Duodenal mucosa (tissue), 2 donors: ENCODE results near the gene MPG.
"Not testable (repeated sequence)": the region's sequence is repeated elsewhere in the genome, so short reads cannot be mapped to it uniquely, and the experiment has no call there.

Source experiments
- H3K27ac ChIP-seq: one replicate; pipeline ENCODE4 v1.7.0; 2013; ENCODE audit warnings: low read depth, low read length
- H3K27me3 ChIP-seq, 2 donors: one replicate each; pipeline ENCODE4 v1.7.0; 2013; ENCODE audit warnings: low read length in 2 of 2, control low read depth in 1 of 2; ENCODE audit not compliant: insufficient read depth in 2 of 2, control insufficient read depth in 1 of 2
- H3K36me3 ChIP-seq, 2 donors: one replicate each; pipeline ENCODE4 v1.7.0; 2013; ENCODE audit warnings: low read length in 2 of 2, control low read depth in 1 of 2; ENCODE audit not compliant: insufficient read depth in 2 of 2, control insufficient read depth in 1 of 2
- H3K4me1 ChIP-seq, 2 donors: one replicate each; pipeline ENCODE4 v1.7.0; 2013; ENCODE audit warnings: low read length in 2 of 2, control low read depth in 1 of 2; ENCODE audit not compliant: insufficient read depth in 2 of 2, control insufficient read depth in 1 of 2
- H3K4me3 ChIP-seq, 2 donors: one replicate each; pipeline ENCODE4 v1.7.0; 2013; ENCODE audit warnings: low read length in 2 of 2, low read depth in 1 of 2
- H3K9ac ChIP-seq, 2 donors: one replicate each; pipeline ENCODE4 v1.7.0; 2013; ENCODE audit warnings: low read length in 2 of 2, low read depth in 1 of 2
- H3K9me3 ChIP-seq, 2 donors: one replicate each; pipeline ENCODE4 v1.7.0; 2013; ENCODE audit warnings: low read length in 2 of 2, control low read depth in 1 of 2; ENCODE audit not compliant: control insufficient read depth in 1 of 2

The MPG gene

DNA sequence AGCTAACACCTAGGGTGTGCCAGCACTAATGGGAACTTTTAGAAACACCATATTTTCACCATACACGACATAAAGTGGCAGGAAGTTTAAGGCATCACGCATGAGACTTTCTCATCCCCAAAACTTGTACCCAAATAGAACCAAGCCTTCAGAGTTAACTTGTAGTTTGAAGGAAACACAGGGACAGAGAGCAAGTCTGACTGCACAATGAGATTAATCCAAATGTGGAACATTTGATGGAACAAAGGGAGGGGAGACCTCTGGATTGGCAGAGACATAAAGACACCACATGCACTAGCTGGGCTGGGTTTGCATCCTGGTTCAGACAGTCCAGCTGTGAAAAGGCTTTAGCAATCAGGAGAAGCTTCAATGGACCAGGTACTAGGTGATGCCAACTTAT, 36.3 kb downstream of the MPG start:
- Histone ChIP-seq H3K27me3 (no peaks in the 10 kb centered on the region), H3K27ac (no peak overlapping the region), H3K9me3 (no peaks in the 10 kb centered on the region), H3K9ac (no peak overlapping the region), H3K36me3 (peaks cover 4 to 34% of the 10 kb centered on the region in 2 donors), H3K4me1 (peaks cover 6 to 10% of the 10 kb centered on the region in 2 donors), H3K4me3 (no peak overlapping the region)

GRCh38 chr16:116015-116414, 38.0 kb downstream of the MPG start:
- H3K9me3 ChIP-seq, result no peaks in the 10 kb centered on the region
- H3K4me1 ChIP-seq, result peaks cover 6 to 10% of the 10 kb centered on the region in 2 donors
- no peaks in the 10 kb centered on the region for H3K27me3 ChIP-seq
- no peak overlapping the region for H3K27ac ChIP-seq
- no peak overlapping the region for H3K9ac ChIP-seq
- peaks cover 4 to 31% of the 10 kb centered on the region in 2 donors for H3K36me3 ChIP-seq
- no peak overlapping the region for H3K4me3 ChIP-seq

GRCh38 chr16:117379-118365, 39.6 kb downstream of the MPG start:
- Histone ChIP-seq H3K36me3 (peaks cover 0 to 26% of the 10 kb centered on the region in 2 donors), H3K9ac (no peak overlapping the region), H3K27ac (no peak overlapping the region), H3K27me3 (no peaks in the 10 kb centered on the region), H3K4me3 (no peak overlapping the region), H3K9me3 (no peaks in the 10 kb centered on the region), H3K4me1 (peaks cover 6 to 10% of the 10 kb centered on the region in 2 donors)

DNA sequence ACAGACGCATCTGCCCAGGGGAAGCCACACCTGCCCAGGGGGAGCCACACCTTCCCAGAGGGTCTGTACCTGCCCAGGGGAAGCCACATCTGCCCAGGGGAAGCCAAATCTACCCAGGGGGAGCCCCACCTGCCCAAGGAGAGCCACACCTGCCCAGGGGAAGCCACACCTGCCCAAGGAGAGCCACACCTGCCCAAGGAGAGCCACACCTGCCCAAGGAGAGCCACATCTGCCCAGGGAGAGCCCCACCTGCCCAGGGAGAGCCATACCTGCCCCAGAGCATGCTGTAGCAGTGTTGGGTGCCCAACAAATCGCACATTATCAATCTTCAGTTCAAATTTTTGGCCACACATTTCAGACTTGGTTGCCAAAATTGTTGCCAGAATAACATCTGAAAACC, 40.8 kb downstream of the MPG start:
- Histone ChIP-seq H3K4me1 (peaks cover 6 to 10% of the 10 kb centered on the region in 2 donors), H3K4me3 (no peak overlapping the region), H3K27me3 (no peaks in the 10 kb centered on the region), H3K36me3 (peaks cover 5 to 16% of the 10 kb centered on the region in 2 donors), H3K9me3 (no peaks in the 10 kb centered on the region), H3K27ac (no peak overlapping the region), H3K9ac (no peak overlapping the region)

DNA sequence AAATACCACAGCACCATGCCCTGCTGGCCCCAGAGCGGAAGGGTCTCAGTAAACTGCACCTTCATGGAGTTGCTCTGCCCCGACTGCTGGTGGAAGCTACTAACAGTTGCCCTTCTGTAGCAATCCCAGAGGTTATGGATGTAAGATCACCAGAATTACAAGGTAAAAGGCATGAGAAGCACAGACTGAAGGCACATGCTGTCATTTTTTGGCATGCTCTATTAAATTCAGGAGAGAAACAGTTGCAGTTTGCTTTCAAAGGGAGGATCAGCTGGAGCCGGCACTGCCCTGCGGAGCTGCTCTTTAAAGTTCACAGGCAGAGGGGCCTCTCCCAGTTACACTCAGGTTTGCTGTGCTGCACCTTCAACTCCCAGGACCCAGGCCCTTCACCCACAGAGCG, 41.3 kb downstream of the MPG start:
- no peak overlapping the region for H3K27ac ChIP-seq
- H3K4me1 ChIP-seq, result peaks cover 6 to 10% of the 10 kb centered on the region in 2 donors
- H3K27me3 ChIP-seq, result no peaks in the 10 kb centered on the region
- H3K9me3 ChIP-seq, result no peaks in the 10 kb centered on the region
- H3K9ac ChIP-seq, result no peak overlapping the region
- H3K4me3 ChIP-seq, result no peak overlapping the region
- H3K36me3 ChIP-seq, result peaks cover 5 to 12% of the 10 kb centered on the region in 2 donors

DNA sequence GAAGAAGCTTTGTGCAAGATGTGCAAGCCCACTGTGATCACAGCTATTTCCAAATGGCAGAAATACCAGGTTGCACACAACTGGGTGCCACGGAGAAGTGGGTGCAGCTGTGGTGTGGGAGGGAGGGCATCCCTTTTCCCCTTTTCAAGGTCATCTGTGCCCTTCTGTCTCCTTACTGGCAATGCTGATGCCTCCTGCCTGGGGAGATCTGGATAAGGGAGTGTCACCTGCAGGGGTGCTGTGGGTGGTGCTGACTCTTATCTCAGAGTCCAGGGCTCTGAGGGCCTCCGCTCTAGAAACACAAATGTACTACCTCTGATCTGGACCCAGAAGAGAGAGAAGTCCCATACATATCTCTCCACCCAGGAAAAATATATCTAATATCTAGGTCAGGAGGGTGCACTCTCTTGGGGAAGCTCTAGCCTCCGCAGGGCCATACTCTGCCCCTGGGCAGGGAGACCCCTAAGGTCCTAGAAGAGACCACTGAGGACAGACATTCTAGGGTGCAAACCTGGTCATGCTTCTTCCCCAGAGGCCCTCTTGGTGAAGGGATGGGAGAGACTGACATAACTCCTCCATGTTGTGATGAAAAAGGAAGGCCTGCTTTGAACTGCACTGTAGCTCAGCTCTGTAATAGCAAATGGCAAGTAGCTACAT, 41.9 kb downstream of the MPG start:
- Histone ChIP-seq H3K4me1 (peaks cover 6 to 10% of the 10 kb centered on the region in 2 donors), H3K9me3 (no peaks in the 10 kb centered on the region), H3K4me3 (no peak overlapping the region), H3K36me3 (peaks cover 5 to 9% of the 10 kb centered on the region in 2 donors), H3K27ac (no peak overlapping the region), H3K9ac (no peak overlapping the region), H3K27me3 (no peaks in the 10 kb centered on the region)

DNA sequence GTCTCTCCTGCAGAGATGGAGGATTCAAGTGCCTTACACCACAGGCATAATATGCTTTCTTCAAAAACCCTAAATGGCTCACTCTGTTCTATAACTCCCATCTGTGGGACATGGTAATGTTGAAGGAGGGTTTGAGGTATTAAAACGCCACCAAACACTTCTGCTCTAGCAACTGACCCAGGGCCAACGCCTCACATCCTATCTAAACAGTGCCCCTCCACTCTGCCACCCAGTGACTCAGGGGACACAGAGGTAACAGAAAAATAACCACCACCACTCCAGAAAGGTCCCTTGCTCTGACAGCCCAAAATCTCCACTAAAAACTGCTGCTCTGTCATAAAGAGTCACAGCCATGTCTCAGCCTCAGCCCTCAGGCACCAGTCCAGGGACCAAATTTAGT, 42.7 kb downstream of the MPG start:
- Histone ChIP-seq H3K27ac (no peak overlapping the region), H3K9ac (no peak overlapping the region), H3K9me3 (no peaks in the 10 kb centered on the region), H3K4me1 (peaks cover 6 to 10% of the 10 kb centered on the region in 2 donors), H3K27me3 (no peaks in the 10 kb centered on the region), H3K36me3 (peaks cover 5 to 9% of the 10 kb centered on the region in 2 donors), H3K4me3 (no peak overlapping the region)

GRCh38 chr16:122361-122760, 44.3 kb downstream of the MPG start:
- Histone ChIP-seq H3K4me1 (peaks cover 6 to 9% of the 10 kb centered on the region in 2 donors), H3K9me3 (no peaks in the 10 kb centered on the region), H3K36me3 (peaks cover 0 to 5% of the 10 kb centered on the region in 2 donors), H3K4me3 (no peak overlapping the region), H3K9ac (no peak overlapping the region), H3K27ac (no peak overlapping the region), H3K27me3 (no peaks in the 10 kb centered on the region)

- H3K27me3 ChIP-seq, H3K36me3 ChIP-seq, H3K4me1 ChIP-seq, H3K9me3 ChIP-seq, H3K4me3 ChIP-seq, H3K9ac ChIP-seq, H3K27ac ChIP-seq: not testable (repeated sequence)
These were observed 45.7 kb downstream of the MPG start for GRCh38 chr16:123558-124350.
